Gastrocnemius medialis (tissue), 4 donors: Measurements from ENCODE around the gene LMO1.

Source experiments
- POLR2A ChIP-seq, 2 donors: fragments of 450-650 bp; IDR thresholded peaks; one replicate each; pipeline ENCODE4 v1.6.1; 2017; ENCODE audit warnings: antibody characterized with exemption in 2 of 2, mild to moderate bottlenecking in 2 of 2, moderate library complexity in 2 of 2
- TF ChIP-seq, protein P1 (sequence below), 5 experiments: fragments of 450-650 bp in 3 of 5; fragments of 200-600 bp in 2 of 5; sonication (generic) in 2 of 5; IDR thresholded peaks in 4 of 5; conservative IDR thresholded peaks in 1 of 5; 1 replicate in 4 of 5; 2 replicates in 1 of 5; pipeline ENCODE4 v1.5.1; 2016 to 2019; ENCODE audit warnings: antibody characterized with exemption in 5 of 5, mild to moderate bottlenecking in 3 of 5, moderate library complexity in 3 of 5

- TF ChIP-seq, protein P1, sequence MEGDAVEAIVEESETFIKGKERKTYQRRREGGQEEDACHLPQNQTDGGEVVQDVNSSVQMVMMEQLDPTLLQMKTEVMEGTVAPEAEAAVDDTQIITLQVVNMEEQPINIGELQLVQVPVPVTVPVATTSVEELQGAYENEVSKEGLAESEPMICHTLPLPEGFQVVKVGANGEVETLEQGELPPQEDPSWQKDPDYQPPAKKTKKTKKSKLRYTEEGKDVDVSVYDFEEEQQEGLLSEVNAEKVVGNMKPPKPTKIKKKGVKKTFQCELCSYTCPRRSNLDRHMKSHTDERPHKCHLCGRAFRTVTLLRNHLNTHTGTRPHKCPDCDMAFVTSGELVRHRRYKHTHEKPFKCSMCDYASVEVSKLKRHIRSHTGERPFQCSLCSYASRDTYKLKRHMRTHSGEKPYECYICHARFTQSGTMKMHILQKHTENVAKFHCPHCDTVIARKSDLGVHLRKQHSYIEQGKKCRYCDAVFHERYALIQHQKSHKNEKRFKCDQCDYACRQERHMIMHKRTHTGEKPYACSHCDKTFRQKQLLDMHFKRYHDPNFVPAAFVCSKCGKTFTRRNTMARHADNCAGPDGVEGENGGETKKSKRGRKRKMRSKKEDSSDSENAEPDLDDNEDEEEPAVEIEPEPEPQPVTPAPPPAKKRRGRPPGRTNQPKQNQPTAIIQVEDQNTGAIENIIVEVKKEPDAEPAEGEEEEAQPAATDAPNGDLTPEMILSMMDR (IDR thresholded peaks at IDR 0.05 in 4 of 5, conservative IDR thresholded peaks at IDR 0.05 in 1 of 5), result no peak
- TF ChIP-seq POLR2A (IDR thresholded peaks at IDR 0.05), result no peak
Observed at GRCh38 chr11:8209208-8209807, 54.4 kb downstream of the LMO1 start.
